D721Med (cell line): ENCODE results near the gene NAMPT.
"Not testable (repeated sequence)": the region's sequence is repeated elsewhere in the genome, so short reads cannot be mapped to it uniquely, and the experiment has no call there.

ENCODE experiments used
- DNase-seq: peaks from one replicate; pipeline ENCODE4 v3.0.0; 2011; ENCODE audit warnings: low spot score; ENCODE audit not compliant: insufficient read length
- FAIRE-seq: peaks from 2 replicates; lab custom pipeline; 2011; peaks lifted over from hg19 to GRCh38; lab: Jason Lieb, UNC
- TF ChIP-seq, protein P1 (sequence below): IDR thresholded peaks from 2 replicates; pipeline ENCODE4 v1.5.1; 2012; ENCODE audit warnings: mild to moderate bottlenecking, control low read depth; ENCODE audit not compliant: insufficient read depth; ENCODE audit errors: missing control alignments

Gene NAMPT

DNA sequence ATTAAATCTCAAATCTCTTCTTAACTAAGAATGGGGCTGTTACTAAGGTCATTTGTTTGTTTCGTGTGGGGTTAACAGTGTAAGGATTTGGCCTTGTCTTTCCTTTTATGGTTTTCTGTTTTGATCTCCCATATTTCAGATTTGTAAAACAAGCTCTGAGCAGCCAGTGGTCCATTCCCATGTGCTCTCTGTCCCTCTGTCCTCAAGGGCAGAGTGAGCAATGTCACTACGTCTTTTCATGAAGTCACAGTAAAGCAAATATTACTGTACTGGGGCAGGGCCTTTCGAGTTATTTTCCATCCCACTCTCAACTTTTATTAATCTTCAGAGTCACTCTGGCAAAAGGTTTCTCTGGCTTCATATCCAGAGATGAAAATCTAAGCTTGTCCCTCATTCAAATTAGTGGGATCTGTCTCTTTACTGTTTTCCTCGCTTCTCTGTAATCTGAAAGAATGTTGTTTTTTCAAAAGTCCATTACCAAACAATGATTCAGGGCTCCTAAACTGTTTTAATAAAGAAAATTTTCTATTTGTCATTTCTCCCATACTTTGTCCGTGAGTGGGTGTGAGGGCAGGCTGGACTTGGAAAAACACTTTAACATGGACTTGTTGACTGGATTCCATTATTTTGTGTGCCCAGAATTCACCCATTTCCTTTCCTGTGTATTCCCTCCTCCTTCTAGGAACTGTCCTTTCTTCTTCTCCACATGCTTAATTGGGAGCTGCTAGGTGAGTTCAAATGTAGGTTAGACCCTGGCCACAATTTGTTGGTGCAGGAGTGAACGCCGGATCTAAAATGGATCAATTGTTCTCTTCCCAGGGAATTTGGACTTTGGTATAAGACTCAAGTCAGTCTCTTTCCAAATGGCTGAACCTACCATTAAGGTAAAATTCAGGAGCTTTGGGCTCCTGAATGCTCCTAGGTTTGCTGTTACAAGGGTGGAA, 42.1 kb upstream of the NAMPT start:
- FAIRE-seq (no peak), DNase-seq (no peak)
- TF ChIP-seq, protein P1, sequence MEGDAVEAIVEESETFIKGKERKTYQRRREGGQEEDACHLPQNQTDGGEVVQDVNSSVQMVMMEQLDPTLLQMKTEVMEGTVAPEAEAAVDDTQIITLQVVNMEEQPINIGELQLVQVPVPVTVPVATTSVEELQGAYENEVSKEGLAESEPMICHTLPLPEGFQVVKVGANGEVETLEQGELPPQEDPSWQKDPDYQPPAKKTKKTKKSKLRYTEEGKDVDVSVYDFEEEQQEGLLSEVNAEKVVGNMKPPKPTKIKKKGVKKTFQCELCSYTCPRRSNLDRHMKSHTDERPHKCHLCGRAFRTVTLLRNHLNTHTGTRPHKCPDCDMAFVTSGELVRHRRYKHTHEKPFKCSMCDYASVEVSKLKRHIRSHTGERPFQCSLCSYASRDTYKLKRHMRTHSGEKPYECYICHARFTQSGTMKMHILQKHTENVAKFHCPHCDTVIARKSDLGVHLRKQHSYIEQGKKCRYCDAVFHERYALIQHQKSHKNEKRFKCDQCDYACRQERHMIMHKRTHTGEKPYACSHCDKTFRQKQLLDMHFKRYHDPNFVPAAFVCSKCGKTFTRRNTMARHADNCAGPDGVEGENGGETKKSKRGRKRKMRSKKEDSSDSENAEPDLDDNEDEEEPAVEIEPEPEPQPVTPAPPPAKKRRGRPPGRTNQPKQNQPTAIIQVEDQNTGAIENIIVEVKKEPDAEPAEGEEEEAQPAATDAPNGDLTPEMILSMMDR = no peak

DNA sequence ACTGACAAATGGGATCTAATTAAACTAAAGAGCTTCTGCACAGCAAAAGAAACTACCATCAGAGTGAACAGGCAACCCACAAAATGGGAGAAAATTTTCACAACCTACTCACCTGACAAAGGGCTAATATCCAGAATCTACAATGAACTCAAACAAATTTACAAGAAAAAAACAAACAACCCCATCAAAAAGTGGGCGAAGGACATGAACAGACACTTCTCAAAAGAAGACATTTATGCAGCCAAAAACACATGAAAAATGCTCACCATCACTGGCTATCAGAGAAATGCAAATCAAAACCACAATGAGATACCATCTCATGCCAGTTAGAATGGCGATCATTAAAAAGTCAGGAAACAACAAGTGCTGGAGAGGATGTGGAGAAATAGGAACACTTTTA, 39.7 kb upstream of the NAMPT start:
- FAIRE-seq, DNase-seq: not testable (repeated sequence)

DNA sequence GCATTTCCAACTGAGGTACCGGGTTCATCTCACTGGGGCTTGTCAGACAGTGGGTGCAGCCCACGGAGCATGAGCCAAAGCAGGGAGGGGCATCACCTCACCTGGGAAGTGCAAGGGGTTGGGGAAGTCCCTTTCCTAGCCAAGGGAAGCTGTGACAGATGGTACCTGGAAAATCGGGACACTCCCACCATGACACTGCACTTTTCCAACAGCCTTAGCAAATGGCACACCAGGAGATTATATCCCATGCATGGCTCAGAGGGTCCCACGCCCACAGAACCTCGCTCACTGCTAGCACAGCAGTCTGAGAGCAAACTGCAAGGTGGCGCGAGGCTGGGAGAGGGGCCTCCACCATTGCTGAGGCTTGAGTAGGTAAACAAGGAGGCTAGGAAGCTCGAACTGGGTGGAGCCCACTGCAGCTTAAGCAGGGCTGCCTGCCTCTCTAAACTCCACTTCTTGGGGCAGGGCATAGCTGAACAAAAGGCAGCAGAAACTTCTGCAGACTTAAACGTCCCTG, 35.5 kb upstream of the NAMPT start:
- FAIRE-seq = not testable (repeated sequence)

DNA sequence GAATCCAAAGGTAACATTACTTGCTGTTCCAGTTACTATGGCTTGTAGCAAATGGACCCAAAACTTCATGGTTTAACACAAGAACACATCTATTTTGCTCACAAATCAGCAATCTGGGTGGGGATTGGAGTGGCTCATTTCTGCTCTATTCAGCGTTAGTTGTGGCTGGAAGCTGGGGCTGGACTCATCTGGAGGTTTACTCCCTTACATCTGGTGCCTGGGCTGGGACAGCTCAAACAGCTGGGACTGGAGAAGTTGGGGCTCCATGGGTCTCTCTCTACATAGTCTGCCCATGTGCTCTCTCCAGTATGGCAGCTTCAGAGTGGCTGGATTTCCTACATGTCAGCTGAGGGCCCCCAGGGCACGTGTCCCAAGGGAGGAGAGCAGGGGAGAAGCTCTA, 33.7 kb upstream of the NAMPT start:
- FAIRE-seq (no peak), DNase-seq (no peak)
- TF ChIP-seq, protein P1 = no peak

More for the DNA sequence above, 35.5 kb upstream of the NAMPT start:
- DNase-seq = not testable (repeated sequence)

DNA sequence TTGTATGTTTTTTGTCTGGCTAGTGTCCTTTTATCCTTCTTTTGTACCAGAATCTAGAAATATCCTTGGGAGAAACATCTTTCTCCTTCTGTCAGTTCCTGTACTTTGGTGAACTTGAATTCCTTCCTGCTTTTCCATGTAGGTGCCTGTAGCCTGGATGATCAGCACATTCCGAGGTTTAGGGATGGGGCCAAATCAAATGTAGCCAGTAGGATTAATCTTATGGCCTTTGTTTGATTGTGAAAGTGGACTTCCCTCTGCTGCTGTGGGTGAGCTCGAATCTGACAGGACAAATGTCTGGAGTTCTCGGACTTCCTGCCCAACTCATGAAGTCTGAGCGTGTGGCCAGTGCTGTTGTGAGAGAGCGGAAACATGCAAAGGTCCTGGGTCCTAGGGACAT, 33.2 kb upstream of the NAMPT start:
- FAIRE-seq (no peak), DNase-seq (no peak)
- TF ChIP-seq, protein P1 = no peak

DNA sequence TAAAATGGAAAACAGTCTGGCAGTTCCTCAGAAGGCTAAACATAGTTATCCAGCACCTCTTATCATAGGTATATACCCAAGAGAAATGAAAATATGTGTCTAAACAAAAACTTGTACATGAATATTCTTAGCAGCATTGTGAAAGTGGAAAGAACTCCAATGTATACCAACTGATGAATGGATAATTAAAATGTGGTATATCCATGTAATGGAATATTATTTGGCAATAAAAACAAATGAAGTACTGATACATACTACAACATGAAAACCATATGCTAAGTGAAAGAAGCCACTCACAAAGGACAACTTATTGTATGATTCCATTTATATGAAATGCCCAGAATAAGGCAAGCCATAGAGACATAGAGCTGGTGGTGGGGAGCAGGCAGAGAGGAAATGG, 32.2 kb upstream of the NAMPT start:
- TF ChIP-seq, protein P1 = no peak
- FAIRE-seq (no peak), DNase-seq (no peak)

DNA sequence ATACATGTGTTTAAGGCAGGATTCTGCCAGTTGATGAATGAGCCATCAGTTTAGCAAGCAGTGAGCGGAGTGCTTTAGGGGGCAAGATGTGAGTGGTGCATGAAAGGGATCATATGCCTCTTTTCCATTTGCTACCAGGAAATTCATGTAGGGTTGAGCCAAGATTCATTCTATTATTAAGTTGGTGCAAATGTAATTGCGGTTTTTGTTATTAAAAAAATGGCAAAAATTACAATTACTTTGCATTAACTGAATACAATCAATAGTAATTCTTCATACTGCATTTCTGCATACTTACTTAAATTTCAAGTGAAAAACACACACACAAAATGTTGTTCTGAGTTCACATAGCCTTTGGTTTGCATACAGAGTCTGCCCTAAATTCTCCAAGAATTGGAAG, 30.1 kb upstream of the NAMPT start:
- FAIRE-seq = no peak

More for the DNA sequence above, 30.1 kb upstream of the NAMPT start:
- DNase-seq = no peak
- TF ChIP-seq, protein P1 = no peak
